ENCODE results near the gene VWF.
A peak's percentile ranks its signal among the peaks of the same experiment; 100 is the strongest.

The VWF gene

GRCh38 chr12:5914387-5915149, 209.9 kb downstream of the VWF start:
- DNase-seq (ENCODE audit: low read depth) = no peak
- no peak overlapping the region for H3K4me3 ChIP-seq (ENCODE audit: low read depth, low read length)
- in situ Hi-C loops (cut with HindIII; ENCODE audit: low sequenced_read_pairs) = no loop called here
- no peak for TF ChIP-seq CTCF (IDR thresholded peaks at IDR 0.05; ENCODE audit: low read depth, low read length, missing control alignments)

- no peak for TF ChIP-seq CTCF (IDR thresholded peaks at IDR 0.05; ENCODE audit: low read depth, low read length, missing control alignments)
- DNase-seq (ENCODE audit: low read depth) = no peak
- in situ Hi-C loops (cut with HindIII; ENCODE audit: low sequenced_read_pairs) = no loop called here
Measured at GRCh38 chr12:5913387-5913786, 211.1 kb downstream of the VWF start.

DNA sequence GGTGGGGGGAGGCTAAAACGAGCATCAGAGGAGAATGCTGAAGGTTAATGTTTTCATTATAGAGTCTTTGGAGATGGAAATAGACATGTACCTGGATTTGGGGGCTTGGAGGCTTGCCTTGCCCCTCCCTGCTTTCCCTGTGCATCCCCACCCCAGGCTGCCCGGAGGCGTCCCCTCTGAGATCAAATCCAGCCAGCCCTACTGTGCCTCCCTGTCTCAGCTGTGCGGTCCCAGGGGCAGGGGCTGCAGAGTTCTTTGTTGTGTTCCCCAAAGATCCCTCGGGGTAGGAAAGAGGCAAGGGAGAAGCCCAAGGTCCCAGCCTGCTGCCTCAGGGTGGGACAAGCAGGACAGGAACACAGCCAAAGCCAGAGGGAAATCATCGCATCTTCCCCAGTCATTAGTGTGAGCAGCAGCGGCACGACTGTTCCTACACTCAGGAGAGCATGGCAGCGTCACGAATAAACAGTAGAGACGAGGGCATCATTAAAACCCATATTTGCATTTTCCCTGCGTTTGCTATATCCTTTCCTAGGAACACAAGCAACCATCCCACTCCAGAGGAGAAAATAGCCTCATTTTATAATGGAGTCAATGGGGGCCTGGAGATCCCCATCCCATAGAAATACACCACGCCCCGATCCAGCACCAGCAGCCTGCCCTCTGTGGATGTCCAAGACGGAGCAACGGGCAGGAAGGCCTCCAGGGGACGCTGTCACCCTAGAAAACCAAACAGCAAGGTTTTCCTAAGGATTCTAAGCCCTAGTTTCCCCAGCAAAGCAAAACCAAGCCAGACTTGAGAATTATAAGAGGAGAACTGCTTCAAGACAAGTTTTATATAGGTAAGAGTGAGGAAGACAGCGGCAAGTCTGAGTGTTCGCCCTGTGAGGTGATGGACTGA, 211.8 kb downstream of the VWF start:
- peak; percentile 18 for TF ChIP-seq CTCF (IDR thresholded peaks at IDR 0.05; ENCODE audit: low read depth, low read length, missing control alignments)
- no peak overlapping the region for H3K4me3 ChIP-seq (ENCODE audit: low read depth, low read length)
- in situ Hi-C loops (cut with HindIII; ENCODE audit: low sequenced_read_pairs) = no loop called here
- DNase-seq (ENCODE audit: low read depth) = no peak

More at GRCh38 chr12:5913387-5913786, 211.1 kb downstream of the VWF start:
- no peak overlapping the region for H3K4me3 ChIP-seq (ENCODE audit: low read depth, low read length)

GRCh38 chr12:5912011-5912410, 212.5 kb downstream of the VWF start:
- no peak for DNase-seq (ENCODE audit: low read depth)
- in situ Hi-C loops (cut with HindIII; ENCODE audit: low sequenced_read_pairs) = no loop called here
- TF ChIP-seq CTCF (IDR thresholded peaks at IDR 0.05; ENCODE audit: low read depth, low read length, missing control alignments) = no peak
- H3K4me3 ChIP-seq (ENCODE audit: low read depth, low read length) = no peak overlapping the region

DNA sequence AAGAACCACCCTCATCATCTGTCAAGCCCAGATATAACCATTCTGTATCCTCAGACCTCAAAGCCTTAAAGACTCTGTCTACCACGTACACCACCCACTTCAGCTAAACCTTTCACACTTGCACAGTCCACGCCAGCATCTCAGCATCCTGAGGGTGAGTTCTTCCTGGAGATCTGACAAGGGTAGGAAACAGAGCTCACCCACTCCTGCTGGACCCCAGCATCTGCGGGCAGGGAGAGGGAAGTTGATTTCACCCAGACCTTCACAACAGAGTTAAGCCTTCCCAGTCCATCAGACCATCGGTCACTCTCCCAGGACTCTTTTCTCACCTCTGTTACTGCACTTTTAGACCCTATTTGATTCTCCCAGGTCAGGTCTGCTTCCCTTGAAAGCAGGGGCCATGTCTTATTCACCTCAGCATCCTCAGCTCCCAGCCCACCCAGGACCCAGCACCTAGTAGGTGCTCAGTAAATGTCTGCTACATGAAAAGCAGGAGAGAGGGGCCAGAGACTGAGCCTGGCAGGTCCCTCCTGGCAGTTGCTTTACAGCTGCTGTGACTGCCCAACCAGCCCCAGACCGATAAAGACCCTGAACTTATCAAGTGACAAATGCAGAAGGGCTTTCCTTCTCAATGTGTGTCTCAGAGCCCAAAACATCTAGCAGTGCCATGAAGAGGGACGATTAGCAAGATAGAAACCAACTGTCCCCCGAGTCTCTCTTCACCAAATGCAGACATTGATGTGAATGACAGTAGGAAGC, 213.5 kb downstream of the VWF start:
- no peak overlapping the region for H3K4me3 ChIP-seq (ENCODE audit: low read depth, low read length)
- DNase-seq (ENCODE audit: low read depth) = no peak
- no peak for TF ChIP-seq CTCF (IDR thresholded peaks at IDR 0.05; ENCODE audit: low read depth, low read length, missing control alignments)
- in situ Hi-C loops (cut with HindIII; ENCODE audit: low sequenced_read_pairs) = no loop called here

DNA sequence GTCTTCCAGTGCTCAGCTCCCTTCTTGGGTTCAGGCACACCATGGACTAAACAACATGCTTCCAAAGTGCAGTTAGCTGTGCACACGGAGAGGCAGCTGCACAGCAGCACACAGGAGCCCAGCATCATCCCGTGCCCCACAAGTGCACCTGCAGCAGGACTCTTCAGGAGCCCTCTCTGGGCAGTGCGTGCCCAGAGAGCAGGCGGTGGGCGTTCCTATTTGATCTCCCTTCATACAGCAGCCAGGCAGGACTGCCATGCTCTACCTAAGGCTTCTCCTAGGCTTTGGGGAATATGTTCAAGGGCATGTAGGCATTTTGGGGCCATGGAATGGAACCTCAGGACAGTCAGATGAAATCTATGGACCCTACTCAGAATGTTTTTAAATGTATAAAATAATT, 214.9 kb downstream of the VWF start:
- no peak for TF ChIP-seq CTCF (IDR thresholded peaks at IDR 0.05; ENCODE audit: low read depth, low read length, missing control alignments)
- in situ Hi-C loops (cut with HindIII; ENCODE audit: low sequenced_read_pairs) = loop anchor here (5.0 kb wide), 1 partner anchor 62 kb away; no protein-coding TSS in a partner anchor

More for the DNA sequence above, 214.9 kb downstream of the VWF start:
- no peak overlapping the region for H3K4me3 ChIP-seq (ENCODE audit: low read depth, low read length)
- DNase-seq (ENCODE audit: low read depth) = no peak

Data from astrocyte of the cerebellum (primary cell).